Gastrocnemius medialis (tissue), 4 donors: ENCODE measurements around the gene CAMTA1.

Source experiments
- POLR2A ChIP-seq, 2 donors: fragments of 450-650 bp; IDR thresholded peaks; one replicate each; pipeline ENCODE4 v1.6.1; 2017; ENCODE audit warnings: antibody characterized with exemption in 2 of 2, mild to moderate bottlenecking in 2 of 2, moderate library complexity in 2 of 2
- TF ChIP-seq, protein P1 (sequence below), 5 experiments: fragments of 450-650 bp in 3 of 5; fragments of 200-600 bp in 2 of 5; sonication (generic) in 2 of 5; IDR thresholded peaks in 4 of 5; conservative IDR thresholded peaks in 1 of 5; 1 replicate in 4 of 5; 2 replicates in 1 of 5; pipeline ENCODE4 v1.5.1; 2016 to 2019; ENCODE audit warnings: antibody characterized with exemption in 5 of 5, mild to moderate bottlenecking in 3 of 5, moderate library complexity in 3 of 5

DNA sequence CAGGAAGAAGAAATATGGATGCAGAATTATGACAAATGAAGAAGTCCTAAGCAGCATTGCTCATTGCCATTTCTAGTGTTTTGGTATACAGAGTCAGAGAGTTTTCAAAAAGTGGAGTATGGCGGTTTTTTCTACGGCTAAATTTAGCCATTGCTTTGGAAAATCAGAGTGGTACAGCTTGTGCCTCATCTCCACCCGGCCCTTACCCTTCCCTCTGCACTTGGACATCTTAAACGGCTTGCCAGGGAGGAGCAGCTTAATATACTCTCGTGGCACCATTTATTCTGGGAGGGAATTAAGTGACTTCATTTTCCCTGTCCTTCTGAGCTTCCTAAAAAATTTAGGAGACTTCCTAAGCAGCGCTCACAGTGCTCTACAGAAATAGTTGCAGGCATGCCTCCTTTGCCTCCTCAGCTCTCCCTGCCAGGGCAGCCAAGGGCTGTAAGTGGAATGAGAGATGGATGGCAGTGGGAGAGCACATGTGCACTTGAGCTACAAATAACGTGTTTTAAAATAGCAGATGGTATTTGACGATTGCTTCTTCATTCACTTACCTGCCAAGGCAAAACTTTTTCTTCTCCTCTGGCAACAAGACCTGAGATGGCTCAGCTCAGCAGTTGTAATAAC, 934.3 kb downstream of the CAMTA1 start:
- TF ChIP-seq, protein P1, sequence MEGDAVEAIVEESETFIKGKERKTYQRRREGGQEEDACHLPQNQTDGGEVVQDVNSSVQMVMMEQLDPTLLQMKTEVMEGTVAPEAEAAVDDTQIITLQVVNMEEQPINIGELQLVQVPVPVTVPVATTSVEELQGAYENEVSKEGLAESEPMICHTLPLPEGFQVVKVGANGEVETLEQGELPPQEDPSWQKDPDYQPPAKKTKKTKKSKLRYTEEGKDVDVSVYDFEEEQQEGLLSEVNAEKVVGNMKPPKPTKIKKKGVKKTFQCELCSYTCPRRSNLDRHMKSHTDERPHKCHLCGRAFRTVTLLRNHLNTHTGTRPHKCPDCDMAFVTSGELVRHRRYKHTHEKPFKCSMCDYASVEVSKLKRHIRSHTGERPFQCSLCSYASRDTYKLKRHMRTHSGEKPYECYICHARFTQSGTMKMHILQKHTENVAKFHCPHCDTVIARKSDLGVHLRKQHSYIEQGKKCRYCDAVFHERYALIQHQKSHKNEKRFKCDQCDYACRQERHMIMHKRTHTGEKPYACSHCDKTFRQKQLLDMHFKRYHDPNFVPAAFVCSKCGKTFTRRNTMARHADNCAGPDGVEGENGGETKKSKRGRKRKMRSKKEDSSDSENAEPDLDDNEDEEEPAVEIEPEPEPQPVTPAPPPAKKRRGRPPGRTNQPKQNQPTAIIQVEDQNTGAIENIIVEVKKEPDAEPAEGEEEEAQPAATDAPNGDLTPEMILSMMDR (IDR thresholded peaks at IDR 0.05 in 4 of 5, conservative IDR thresholded peaks at IDR 0.05 in 1 of 5), result no peak
- TF ChIP-seq POLR2A (IDR thresholded peaks at IDR 0.05), result no peak
